H9 (cell line): ENCODE measurements around the gene PDYN. TPM values are rescaled to one million over a fixed set of nuclear protein-coding genes. Genes with fewer than 3 reads are reported as not detected.

Experiments
- DNase-seq: peaks from one replicate; pipeline ENCODE4 v3.0.0-alpha.2; 2017
- H2AFZ ChIP-seq: one replicate; pipeline ENCODE4 v1.6.1; 2013; ENCODE audit warnings: mild to moderate bottlenecking, low read length, control low read depth, moderate library complexity
- H2AK5ac ChIP-seq: 2 replicates; pipeline ENCODE4 v1.6.1; 2013; ENCODE audit warnings: low read length, control low read depth, mixed read lengths; ENCODE audit not compliant: insufficient read length
- H2BK120ac ChIP-seq: one replicate; pipeline ENCODE4 v1.6.1; 2013; ENCODE audit warnings: low read depth, mild to moderate bottlenecking, low read length, control low read depth, inconsistent platforms; ENCODE audit not compliant: poor library complexity, severe bottlenecking
- H2BK12ac ChIP-seq: 2 replicates; pipeline ENCODE4 v1.6.1; 2013; ENCODE audit warnings: low read length, control low read depth, mixed read lengths, low read depth; ENCODE audit not compliant: insufficient read length
- H2BK15ac ChIP-seq: 2 replicates; pipeline ENCODE4 v1.6.1; 2013; ENCODE audit warnings: low read depth, low read length, control low read depth
- H2BK20ac ChIP-seq: one replicate; pipeline ENCODE4 v1.6.1; 2013; ENCODE audit warnings: low read depth, mild to moderate bottlenecking, low read length, control low read depth, inconsistent platforms; ENCODE audit not compliant: poor library complexity, severe bottlenecking
- H2BK5ac ChIP-seq: 2 replicates; pipeline ENCODE4 v1.6.1; 2013; ENCODE audit warnings: low read length, control low read depth, mixed read lengths; ENCODE audit not compliant: insufficient read length
- H3K14ac ChIP-seq: 2 replicates; pipeline ENCODE4 v1.6.1; 2013; ENCODE audit warnings: low read length, control low read depth; ENCODE audit not compliant: insufficient read depth
- H3K18ac ChIP-seq: 2 replicates; pipeline ENCODE4 v1.6.1; 2013; ENCODE audit warnings: low read depth, mild to moderate bottlenecking, mixed read lengths, low read length, control low read depth; ENCODE audit not compliant: insufficient read length
- H3K23ac ChIP-seq: 2 replicates; pipeline ENCODE4 v1.6.1; 2013; ENCODE audit warnings: low read length, control low read depth, mixed read lengths, low read depth; ENCODE audit not compliant: insufficient read length
- H3K23me2 ChIP-seq: 2 replicates; pipeline ENCODE4 v1.6.1; 2013; ENCODE audit warnings: low read depth, mild to moderate bottlenecking, mixed read lengths, low read length, control low read depth; ENCODE audit not compliant: insufficient read length, poor library complexity, severe bottlenecking
- H3K27ac ChIP-seq: 2 replicates; pipeline ENCODE4 v1.5.1; 2013; ENCODE audit warnings: low read length, control low read depth, mixed read lengths, low read depth; ENCODE audit not compliant: insufficient read length
- H3K27me3 ChIP-seq: 2 replicates; pipeline ENCODE4 v1.6.1; 2013; ENCODE audit warnings: low read length, control low read depth, inconsistent platforms; ENCODE audit not compliant: insufficient read depth
- H3K4ac ChIP-seq: 2 replicates; pipeline ENCODE4 v1.6.1; 2013; ENCODE audit warnings: low read depth, mild to moderate bottlenecking, control low read depth, inconsistent platforms, low read length, moderate library complexity
- H3K4me1 ChIP-seq: 2 replicates; pipeline ENCODE4 v1.6.1; 2013; ENCODE audit warnings: low read length, control low read depth, inconsistent platforms; ENCODE audit not compliant: insufficient read depth
- H3K4me2 ChIP-seq: 2 replicates; pipeline ENCODE4 v1.6.1; 2013; ENCODE audit warnings: low read length, control low read depth, mixed read lengths; ENCODE audit not compliant: insufficient read length, insufficient read depth
- H3K56ac ChIP-seq: 2 replicates; pipeline ENCODE4 v1.6.1; 2013; ENCODE audit warnings: low read depth, mild to moderate bottlenecking, mixed read lengths, low read length, control low read depth; ENCODE audit not compliant: insufficient read length
- H3K79me1 ChIP-seq: 2 replicates; pipeline ENCODE4 v1.6.1; 2013; ENCODE audit warnings: low read depth, mild to moderate bottlenecking, moderate library complexity, low read length, control low read depth, inconsistent platforms; ENCODE audit not compliant: insufficient read depth, poor library complexity, severe bottlenecking
- H3K79me2 ChIP-seq: 2 replicates; pipeline ENCODE4 v1.6.1; 2013; ENCODE audit warnings: low read length, control low read depth, inconsistent platforms; ENCODE audit not compliant: insufficient read depth
- H3K9ac ChIP-seq: 2 replicates; pipeline ENCODE4 v1.6.1; 2013; ENCODE audit warnings: low read length, control low read depth, mixed read lengths; ENCODE audit not compliant: insufficient read length; ENCODE audit errors: extremely low read depth
- H3K9me3 ChIP-seq: one replicate; pipeline ENCODE4 v1.6.1; 2013; ENCODE audit warnings: low read depth, low read length, inconsistent platforms; ENCODE audit not compliant: control insufficient read depth
- H3T11ph ChIP-seq: one replicate; pipeline ENCODE4 v1.6.1; 2013; ENCODE audit warnings: mild to moderate bottlenecking, low read length, control low read depth, inconsistent platforms
- H4K20me1 ChIP-seq: one replicate; pipeline ENCODE4 v1.6.1; 2013; ENCODE audit not compliant: control insufficient read depth, insufficient read length, insufficient read depth
- H4K5ac ChIP-seq: 2 replicates; pipeline ENCODE4 v1.6.1; 2013; ENCODE audit warnings: low read depth, mild to moderate bottlenecking, mixed read lengths, low read length, control low read depth; ENCODE audit not compliant: insufficient read length
- H4K8ac ChIP-seq: replicated peaks from 2 replicates; pipeline ENCODE4 v1.6.1; 2013; ENCODE audit warnings: low read length, control low read depth, mixed read lengths, low read depth; ENCODE audit not compliant: insufficient read length
- H4K91ac ChIP-seq: 2 replicates; pipeline ENCODE4 v1.6.1; 2013; ENCODE audit warnings: low read depth, mild to moderate bottlenecking, moderate library complexity, mixed read lengths, low read length, control low read depth; ENCODE audit not compliant: insufficient read length
- H3K27ac Mint-ChIP-seq, 3 experiments: 2 replicates in 2 of 3; 3 replicates in 1 of 3; pipeline ENCODE4 v1.8.0; 2020 to 2021; ENCODE audit warnings: mixed read lengths in 3 of 3, mild to moderate bottlenecking in 1 of 3, moderate library complexity in 1 of 3
- H3K27me3 Mint-ChIP-seq: 2 replicates; pipeline ENCODE4 v1.8.0; 2021; ENCODE audit warnings: low read depth, mild to moderate bottlenecking, moderate library complexity, mixed read lengths
- H3K36me3 Mint-ChIP-seq, 3 experiments: 2 replicates in 2 of 3; 3 replicates in 1 of 3; pipeline ENCODE4 v1.8.0; 2020 to 2021; ENCODE audit warnings: low read depth in 3 of 3, mixed read lengths in 3 of 3; ENCODE audit not compliant: insufficient read depth in 1 of 3
- H3K4me1 Mint-ChIP-seq, 2 experiments: 2 replicates each; pipeline ENCODE4 v1.8.0; 2020; ENCODE audit warnings: mixed read lengths in 2 of 2
- H3K4me3 Mint-ChIP-seq, 2 experiments: 2 replicates in 1 of 2; 3 replicates in 1 of 2; pipeline ENCODE4 v1.8.0; 2020 to 2021; ENCODE audit warnings: mild to moderate bottlenecking in 2 of 2, mixed read lengths in 2 of 2, moderate library complexity in 1 of 2
- H3K9me3 Mint-ChIP-seq, 2 experiments: 2 replicates in 1 of 2; 3 replicates in 1 of 2; pipeline ENCODE4 v1.8.0; 2020; ENCODE audit warnings: mild to moderate bottlenecking in 2 of 2, mixed read lengths in 2 of 2, moderate library complexity in 1 of 2
- CTCF ChIP-seq: fragments of 200-600 bp; sonication (generic); conservative IDR thresholded peaks from 3 replicates; pipeline ENCODE4 v1.8.0; 2021; ENCODE audit warnings: antibody characterized with exemption, mild to moderate bottlenecking
- WGBS: extraction: QIAGEN DNeasy Blood & Tissue Kit; methylation state at CpG from one replicate; pipeline ENCODE4 v1.1.7; 2013; ENCODE audit warnings: missing lambda C conversion rate, low lambda C conversion rate, mixed read lengths; ENCODE audit not compliant: insufficient read length; ENCODE audit errors: extremely low coverage; 5-methylcytosine and 5-hydroxymethylcytosine counted together
- total RNA-seq: library from RNA; stranded (reverse); gene quantifications from 2 replicates; pipeline ENCODE4 v1.2.1, GENCODE V29; 2021

The PDYN gene
- total RNA-seq, 1 experiment from 2014 or later = 0.63 TPM

DNA sequence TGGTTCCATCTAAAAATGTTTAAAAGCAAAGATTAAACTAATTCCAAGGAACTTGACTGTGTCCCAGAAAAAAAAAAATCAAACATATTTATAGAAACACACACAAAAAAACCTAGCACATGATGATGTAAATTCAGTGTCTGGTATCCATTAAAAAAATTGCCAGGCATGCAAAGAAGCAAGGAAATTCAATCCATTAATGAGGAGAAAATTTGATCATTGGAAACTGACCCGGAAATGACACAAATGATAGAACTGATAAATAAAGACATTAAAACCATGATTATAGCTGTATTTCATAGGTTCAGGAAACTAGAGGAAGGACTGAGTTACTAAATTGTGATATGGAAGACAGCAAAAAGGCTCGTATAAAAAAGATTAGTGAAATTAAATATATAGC, 34.7 kb downstream of the PDYN start:
- Histone ChIP-seq H3K56ac (no peak overlapping the region), H3K9me3 (no peaks in the 10 kb centered on the region), H4K8ac (no peak overlapping the region), H3K79me1 (no peaks in the 10 kb centered on the region), H3K23ac (no peak overlapping the region), H3K18ac (no peak overlapping the region), H3K4me1 (no peaks in the 10 kb centered on the region; the same call in 1 of the 2 replicates), H2AK5ac (no peak overlapping the region), H4K91ac (no peak overlapping the region), H3K4ac (no peak overlapping the region), H2BK12ac (no peak overlapping the region), H2BK120ac (no peak overlapping the region), H3K23me2 (no peaks in the 10 kb centered on the region), H2BK15ac (no peak overlapping the region), H2BK20ac (no peak overlapping the region), H4K5ac (no peak overlapping the region), H3K79me2 (no peaks in the 10 kb centered on the region), H3K27me3 (no peaks in the 10 kb centered on the region), H3K14ac (no peak overlapping the region), H3K27ac (no peak overlapping the region), H3T11ph (no peak overlapping the region), H3K4me2 (no peak overlapping the region), H2AFZ (no peak overlapping the region), H3K9ac (no peak overlapping the region), H4K20me1 (no peaks in the 10 kb centered on the region), H2BK5ac (no peak overlapping the region)
- H3K4me1 Mint-ChIP-seq = peaks cover 46 to 48% of the 10 kb centered on the region in 2 experiments
- H3K9me3 Mint-ChIP-seq = peaks cover 0 to 2% of the 10 kb centered on the region in 2 experiments; a peak in 2 of 5 replicates
- H3K4me3 Mint-ChIP-seq = no peak overlapping the region
- H3K27me3 Mint-ChIP-seq = peaks cover 19% of the 10 kb centered on the region
- H3K36me3 Mint-ChIP-seq = no peaks in the 10 kb centered on the region
- H3K27ac Mint-ChIP-seq = no peak overlapping the region
- no peak for DNase-seq
- no CpG with 5 or more reads among the region's 2 CpGs for WGBS
- TF ChIP-seq CTCF = no peak
